Hepatocyte (in vitro differentiated cells): ENCODE results near the gene OXLD1. TPM values are rescaled to one million over a fixed set of nuclear protein-coding genes. Genes with fewer than 3 reads are reported as not detected.

Experiments
- DNase-seq: peaks from one replicate; pipeline ENCODE4 v3.0.0-alpha.2; 2016; ENCODE audit warnings: low spot score
- H2AFZ ChIP-seq: fragments of 200-600 bp; sonication (generic); 2 replicates; pipeline ENCODE4 v1.6.0; 2016; ENCODE audit warnings: antibody characterized with exemption, mild to moderate bottlenecking
- H3K27ac ChIP-seq: fragments of 200-600 bp; sonication (generic); 2 replicates; pipeline ENCODE4 v1.5.1; 2016; ENCODE audit warnings: mild to moderate bottlenecking
- H3K27me3 ChIP-seq: fragments of 200-600 bp; sonication (generic); 2 replicates; pipeline ENCODE4 v1.6.1; 2016
- H3K36me3 ChIP-seq: fragments of 200-600 bp; sonication (generic); replicated peaks from 2 replicates; pipeline ENCODE4 v1.5.1; 2016; ENCODE audit warnings: low read depth; ENCODE audit not compliant: insufficient read depth
- H3K4me1 ChIP-seq: fragments of 200-600 bp; sonication (generic); 2 replicates; pipeline ENCODE4 v1.5.1; 2016; ENCODE audit warnings: mild to moderate bottlenecking, moderate library complexity; ENCODE audit not compliant: insufficient read depth
- H3K4me2 ChIP-seq: fragments of 200-600 bp; sonication (generic); 2 replicates; pipeline ENCODE4 v1.6.0; 2016
- H3K4me3 ChIP-seq: fragments of 200-600 bp; sonication (generic); 2 replicates; pipeline ENCODE4 v1.5.1; 2016; ENCODE audit warnings: mild to moderate bottlenecking
- H3K79me2 ChIP-seq: fragments of 200-600 bp; sonication (generic); 2 replicates; pipeline ENCODE4 v1.6.0; 2017; ENCODE audit warnings: mild to moderate bottlenecking
- H3K9me2 ChIP-seq: fragments of 200-600 bp; sonication (generic); replicated peaks from 2 replicates; pipeline ENCODE4 v1.6.0; 2017; ENCODE audit warnings: mild to moderate bottlenecking; ENCODE audit not compliant: insufficient read depth
- H3K9me3 ChIP-seq: fragments of 200-600 bp; sonication (generic); 2 replicates; pipeline ENCODE4 v1.5.1; 2016; ENCODE audit warnings: low read depth, mild to moderate bottlenecking
- H4K20me1 ChIP-seq: fragments of 200-600 bp; sonication (generic); 2 replicates; pipeline ENCODE4 v1.6.0; 2016; ENCODE audit warnings: mild to moderate bottlenecking; ENCODE audit not compliant: insufficient read depth, poor library complexity, severe bottlenecking
- CTCF ChIP-seq: fragments of 200-600 bp; sonication (generic); IDR thresholded peaks from 2 replicates; pipeline ENCODE4 v1.5.1; 2016; ENCODE audit warnings: antibody characterized with exemption, mild to moderate bottlenecking; ENCODE audit not compliant: poor library complexity
- EZH2 ChIP-seq: fragments of 200-600 bp; sonication (generic); IDR thresholded peaks from 2 replicates; pipeline ENCODE4 v1.6.1; 2016; ENCODE audit warnings: antibody characterized with exemption, mild to moderate bottlenecking, borderline replicate concordance
- EZH2phosphoT487 ChIP-seq: fragments of 200-600 bp; sonication (generic); IDR thresholded peaks from one replicate; pipeline ENCODE4 v1.6.1; 2018; ENCODE audit warnings: antibody characterized with exemption, mild to moderate bottlenecking, low read depth, moderate library complexity; ENCODE audit not compliant: unreplicated experiment, severe bottlenecking
- WGBS: methylation state at CpG from one replicate; pipeline ENCODE4 v1.1.6; 2016; ENCODE audit warnings: low lambda C conversion rate; ENCODE audit errors: missing lambda C conversion rate; 5-methylcytosine and 5-hydroxymethylcytosine counted together
- polyA plus RNA-seq: library from polyadenylated mRNA; unstranded; fragments of >200 nt; fragmentation: Nextera tagmentation; extraction: Ambion mirVana; gene quantifications from 2 replicates; pipeline ENCODE4 v1.2.1, GENCODE V29; 2016
- total RNA-seq: library from RNA; depleted of rRNA; stranded (reverse); fragments of >200 nt; gene quantifications from 2 replicates; pipeline ENCODE4 v1.2.3, GENCODE V29; 2014

Gene OXLD1
- total and polyA plus RNA-seq, 2 experiments from 2014 or later, result 37.8 to 39.8 TPM

GRCh38 chr17:81687770-81688541 lies 21.6 kb upstream of the OXLD1 start:
- Histone ChIP-seq H3K36me3 (no peaks in the 10 kb centered on the region), H3K4me2 (no peak overlapping the region), H3K27me3 (no peaks in the 10 kb centered on the region), H3K4me3 (no peak overlapping the region), H3K79me2 (peaks cover 48% of the 10 kb centered on the region), H3K27ac (no peak overlapping the region), H2AFZ (no peak overlapping the region), H3K9me3 (no peaks in the 10 kb centered on the region), H3K4me1 (peaks cover 12% of the 10 kb centered on the region), H3K9me2 (no peaks in the 10 kb centered on the region), H4K20me1 (peaks cover 15% of the 10 kb centered on the region)
- TF ChIP-seq CTCF (no peak), EZH2 (no peak), EZH2phosphoT487 (no peak)
- DNase-seq, result no peak
- WGBS, result 97% methylated on average over 40 of the region's 41 CpGs

DNA sequence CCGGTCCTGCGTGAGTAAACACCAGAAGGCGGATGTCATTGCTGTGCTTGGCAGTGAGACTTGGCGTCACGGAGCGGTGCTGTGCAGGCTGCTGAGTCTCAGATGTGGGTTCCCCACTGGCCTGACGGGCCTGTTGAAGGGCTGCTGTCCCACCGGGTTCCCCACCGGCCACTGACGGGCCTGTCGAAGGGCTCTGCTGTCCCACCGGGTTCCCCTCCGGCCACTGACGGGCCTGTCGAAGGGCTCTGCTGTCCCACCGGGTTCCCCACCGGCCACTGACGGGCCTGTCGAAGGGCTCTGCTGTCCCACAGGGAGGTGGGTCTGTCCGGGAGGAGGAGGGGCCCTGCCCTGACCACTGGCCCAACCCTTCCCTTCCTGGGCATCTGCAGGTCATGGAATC lies 20.2 kb upstream of the OXLD1 start:
- Histone ChIP-seq H3K4me1 (peaks cover 18% of the 10 kb centered on the region), H3K9me3 (no peaks in the 10 kb centered on the region), H3K27me3 (no peaks in the 10 kb centered on the region), H3K4me3 (no peak overlapping the region), H3K9me2 (no peaks in the 10 kb centered on the region), H3K36me3 (no peaks in the 10 kb centered on the region), H3K79me2 (peaks cover 55% of the 10 kb centered on the region), H2AFZ (no peak overlapping the region), H3K4me2 (no peak overlapping the region), H3K27ac (no peak overlapping the region), H4K20me1 (peaks cover 15% of the 10 kb centered on the region)
- DNase-seq, result no peak
- 97% methylated on average over 15 of the region's 20 CpGs for WGBS
- no peak for TF ChIP-seq CTCF
- no peak for TF ChIP-seq EZH2
- no peak for TF ChIP-seq EZH2phosphoT487

DNA sequence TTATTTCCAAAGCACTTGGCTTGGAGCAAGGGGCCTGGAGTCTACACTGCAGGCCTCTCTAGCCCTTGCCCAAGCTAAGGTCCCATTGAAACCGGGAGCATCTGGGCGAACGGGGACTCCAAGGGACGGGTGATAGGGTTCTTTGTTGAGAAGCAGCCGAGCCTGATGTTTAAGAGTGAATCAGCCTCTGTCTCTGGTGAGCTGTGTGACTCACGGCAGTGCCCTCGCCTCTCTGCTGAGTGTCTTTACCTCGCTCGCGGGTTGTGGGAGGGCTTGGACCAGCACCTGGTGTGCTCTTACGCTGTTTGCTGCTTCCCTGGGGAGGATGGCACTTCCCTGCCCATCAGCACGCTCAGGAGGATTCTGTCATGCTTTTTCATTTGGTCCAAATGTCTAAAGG lies 18.7 kb upstream of the OXLD1 start:
- no peak overlapping the region for H2AFZ ChIP-seq
- no peaks in the 10 kb centered on the region for H3K9me3 ChIP-seq
- H3K27ac ChIP-seq, result peak overlapping the region; percentile 47
- no peak overlapping the region for H3K4me3 ChIP-seq
- TF ChIP-seq CTCF (no peak), EZH2phosphoT487 (no peak), EZH2 (no peak)
- peak; percentile 55 for DNase-seq
- WGBS, result 84% methylated on average over 12 of the region's 12 CpGs
- peaks cover 65% of the 10 kb centered on the region for H3K79me2 ChIP-seq
- H4K20me1 ChIP-seq, result peaks cover 15% of the 10 kb centered on the region
- no peaks in the 10 kb centered on the region for H3K9me2 ChIP-seq
- H3K4me2 ChIP-seq, result peak overlapping the region; percentile 93
- H3K36me3 ChIP-seq, result no peaks in the 10 kb centered on the region
- no peaks in the 10 kb centered on the region for H3K27me3 ChIP-seq
- H3K4me1 ChIP-seq, result peaks cover 18% of the 10 kb centered on the region
